22Rv1 (cell line): ENCODE data around the gene UBE2QL1.

ENCODE experiments used
- H3K27ac ChIP-seq: fragments of 450-650 bp; 2 replicates; pipeline ENCODE4 v1.5.1; 2017
- CTCF ChIP-seq: fragments of 450-650 bp; IDR thresholded peaks from 2 replicates; pipeline ENCODE4 v1.5.1; 2017; ENCODE audit warnings: mild to moderate bottlenecking
- ZFX ChIP-seq: fragments of 450-650 bp; IDR thresholded peaks from 2 replicates; pipeline ENCODE4 v1.6.1; 2017; ENCODE audit warnings: antibody characterized with exemption, borderline replicate concordance

UBE2QL1 gene

GRCh38 chr5:6542421-6543345 lies 94.0 kb downstream of the UBE2QL1 start:
- no peak overlapping the region for H3K27ac ChIP-seq
- no peak for TF ChIP-seq ZFX
- no peak for TF ChIP-seq CTCF

GRCh38 chr5:6543346-6543730 lies 94.7 kb downstream of the UBE2QL1 start:
- TF ChIP-seq ZFX = no peak
- no peak for TF ChIP-seq CTCF
- H3K27ac ChIP-seq = no peak overlapping the region

- no peak for TF ChIP-seq CTCF
- no peak for TF ChIP-seq ZFX
- H3K27ac ChIP-seq = no peak overlapping the region
Observed at GRCh38 chr5:6543830-6544560, 95.3 kb downstream of the UBE2QL1 start.
